CD14-positive monocyte (primary cell): ENCODE measurements around the gene SLC6A1. TPM values are rescaled to one million over a fixed set of nuclear protein-coding genes. Genes with fewer than 3 reads are reported as not detected.

ENCODE experiments used
- DNase-seq, 3 donors: peaks; one replicate each; pipeline ENCODE4 v3.0.0-alpha.2; 2011 to 2022
- H2AFZ ChIP-seq: 2 replicates; pipeline ENCODE4 v1.6.0; 2012; ENCODE audit warnings: mild to moderate bottlenecking, low read depth, low read length, inconsistent platforms; ENCODE audit not compliant: insufficient read depth, poor library complexity, severe bottlenecking
- H3K27ac ChIP-seq, 2 donors: 1 replicate in 1 of 2; 2 replicates in 1 of 2; pipeline ENCODE4 v1.5.1; 2012 to 2013; ENCODE audit warnings: low read length in 2 of 2, control low read depth in 1 of 2, inconsistent platforms in 1 of 2, low read depth in 1 of 2, mild to moderate bottlenecking in 1 of 2
- H3K27me3 ChIP-seq, 2 donors: one replicate each; pipeline versions ENCODE4 v1.6.0 to v1.6.1; 2011 to 2013; ENCODE audit warnings: low read length in 2 of 2; ENCODE audit not compliant: control insufficient read depth in 2 of 2, insufficient read depth in 2 of 2
- H3K36me3 ChIP-seq, 2 donors: replicated peaks in 1 of 2; 1 replicate in 1 of 2; 2 replicates in 1 of 2; pipeline versions ENCODE4 v1.5.1 to v1.6.1; 2012 to 2013; ENCODE audit warnings: low read length in 2 of 2, control low read depth in 1 of 2, inconsistent platforms in 1 of 2, mild to moderate bottlenecking in 1 of 2; ENCODE audit not compliant: insufficient read depth in 2 of 2, control insufficient read depth in 1 of 2
- H3K4me1 ChIP-seq, 2 donors: 1 replicate in 1 of 2; 2 replicates in 1 of 2; pipeline versions ENCODE4 v1.5.1 to v1.6.1; 2012 to 2013; ENCODE audit warnings: low read length in 2 of 2, control low read depth in 1 of 2, inconsistent platforms in 1 of 2, mild to moderate bottlenecking in 1 of 2, moderate library complexity in 1 of 2; ENCODE audit not compliant: insufficient read depth in 2 of 2, control insufficient read depth in 1 of 2
- H3K4me2 ChIP-seq: replicated peaks from 2 replicates; pipeline ENCODE3; 2012; ENCODE audit warnings: low read length, moderate library complexity, mild to moderate bottlenecking; ENCODE audit not compliant: poor library complexity, severe bottlenecking; ENCODE audit errors: extremely low read depth
- H3K4me3 ChIP-seq, 3 experiments: fragments of 200-600 bp in 1 of 3; sonication (generic) in 1 of 3; replicated peaks in 1 of 3; 1 replicate in 2 of 3; 2 replicates in 1 of 3; pipeline ENCODE4 v1.5.1; 2011 to 2013; ENCODE audit warnings: low read length in 3 of 3, mild to moderate bottlenecking in 3 of 3, control low read depth in 2 of 3, low read depth in 2 of 3, inconsistent platforms in 1 of 3, moderate library complexity in 1 of 3
- H3K79me2 ChIP-seq: 2 replicates; pipeline ENCODE4 v1.6.0; 2012; ENCODE audit warnings: mild to moderate bottlenecking, control low read depth, inconsistent platforms, low read length, moderate library complexity; ENCODE audit not compliant: insufficient read depth
- H3K9ac ChIP-seq: 2 replicates; pipeline ENCODE4 v1.6.0; 2017; ENCODE audit warnings: low read length, mild to moderate bottlenecking; ENCODE audit not compliant: insufficient read depth, poor library complexity, severe bottlenecking
- H3K9me3 ChIP-seq, 2 donors: replicated peaks in 1 of 2; 1 replicate in 1 of 2; 2 replicates in 1 of 2; pipeline versions ENCODE4 v1.5.1 to v1.6.1; 2012 to 2013; ENCODE audit warnings: low read length in 2 of 2, control low read depth in 1 of 2; ENCODE audit not compliant: control insufficient read depth in 1 of 2, insufficient read depth in 1 of 2
- H4K20me1 ChIP-seq: 2 replicates; pipeline ENCODE4 v1.6.0; 2012; ENCODE audit warnings: mild to moderate bottlenecking, low read length, control low read depth, moderate library complexity; ENCODE audit not compliant: insufficient read depth
- H3K27ac Mint-ChIP-seq, 7 donors: one replicate each; pipeline ENCODE4 v1.8.0; 2020; ENCODE audit warnings: mild to moderate bottlenecking in 7 of 7, mixed read lengths in 7 of 7, moderate library complexity in 6 of 7, inconsistent platforms in 2 of 7
- H3K27me3 Mint-ChIP-seq, 3 donors: one replicate each; pipeline ENCODE4 v1.8.0; 2021 to 2022; ENCODE audit warnings: low read depth in 3 of 3, mild to moderate bottlenecking in 3 of 3, mixed read lengths in 3 of 3, moderate library complexity in 3 of 3, inconsistent platforms in 1 of 3
- H3K36me3 Mint-ChIP-seq, 2 donors: one replicate each; pipeline ENCODE4 v1.8.0; 2020; ENCODE audit warnings: mixed read lengths in 2 of 2, inconsistent platforms in 1 of 2, mild to moderate bottlenecking in 1 of 2
- H3K4me1 Mint-ChIP-seq: one replicate; pipeline ENCODE4 v1.8.0; 2020; ENCODE audit warnings: mild to moderate bottlenecking, mixed read lengths
- H3K4me3 Mint-ChIP-seq, 2 donors: one replicate each; pipeline ENCODE4 v1.8.0; 2020; ENCODE audit warnings: mild to moderate bottlenecking in 2 of 2, mixed read lengths in 2 of 2, moderate library complexity in 1 of 2
- H3K9me3 Mint-ChIP-seq, 7 donors: one replicate each; pipeline ENCODE4 v1.8.0; 2020 to 2022; ENCODE audit warnings: mixed read lengths in 7 of 7, mild to moderate bottlenecking in 6 of 7, moderate library complexity in 6 of 7, inconsistent platforms in 2 of 7
- CTCF ChIP-seq: fragments of 200-600 bp; IDR thresholded peaks from one replicate; pipeline ENCODE4 v1.8.0; 2022; ENCODE audit warnings: antibody characterized with exemption, mild to moderate bottlenecking
- WGBS: methylation state at CpG from one replicate; pipeline ENCODE4 v1.1.5; 2013; ENCODE audit warnings: missing lambda C conversion rate; ENCODE audit not compliant: insufficient coverage; 5-methylcytosine and 5-hydroxymethylcytosine counted together
- intact Hi-C, 2 donors: fragments of 100-400 bp; cut with micrococcal nuclease; formaldehyde crosslinking; loops; one replicate each; pipeline versions ENCODE4 v1.15.0 to v1.15.1; 2023
- polyA plus RNA-seq, 3 donors: library from polyadenylated mRNA; depleted of rRNA in 1 of 3; unstranded in 2 of 3; stranded (reverse) in 1 of 3; fragments of 300-500 nt in 2 of 3; fragments of >200 nt in 1 of 3; fragmentation: Illumina TruSeq in 2 of 3; gene quantifications; 1 replicate in 2 of 3; 2 replicates in 1 of 3; pipeline ENCODE4 v1.2.3, GENCODE V29; 2012 to 2021

Gene SLC6A1
- polyA plus RNA-seq, 3 donors = not detected

GRCh38 chr3:10945683-10946287 is 46.8 kb upstream of the SLC6A1 start:
- Mint-ChIP-seq H3K4me1 (no peaks in the 10 kb centered on the region), H3K4me3 (no peak overlapping the region), H3K27me3 (peaks cover 2 to 10% (median 6%) of the 10 kb centered on the region in 3 donors), H3K27ac (no peak overlapping the region), H3K9me3 (peaks cover 0 to 9% (median 5%) of the 10 kb centered on the region in 7 donors), H3K36me3 (no peaks in the 10 kb centered on the region)
- Histone ChIP-seq H3K9ac (no peak overlapping the region), H3K27me3 (no peaks in the 10 kb centered on the region), H3K36me3 (no peaks in the 10 kb centered on the region), H3K27ac (no peak overlapping the region), H4K20me1 (no peaks in the 10 kb centered on the region), H3K9me3 (peaks cover 4 to 7% of the 10 kb centered on the region in 2 donors), H3K4me2 (no peak overlapping the region), H3K79me2 (no peaks in the 10 kb centered on the region), H3K4me3 (no peak overlapping the region), H3K4me1 (no peaks in the 10 kb centered on the region), H2AFZ (no peak overlapping the region)
- intact Hi-C loops = loop anchor here (2.0 to 10.0 kb wide), 5 partner anchors 112 to 709 kb away; no protein-coding TSS in a partner anchor
- WGBS = 55% methylated on average over 7 of the region's 8 CpGs
- peak; percentile 86 for TF ChIP-seq CTCF
- peak; percentile 39 to 54 (median 53) for DNase-seq

GRCh38 chr3:10946526-10946925 is 46.0 kb upstream of the SLC6A1 start:
- H3K36me3 Mint-ChIP-seq = no peaks in the 10 kb centered on the region
- no peak overlapping the region for H3K27ac ChIP-seq
- H3K9ac ChIP-seq = no peak overlapping the region
- H3K4me1 ChIP-seq = no peaks in the 10 kb centered on the region
- H2AFZ ChIP-seq = no peak overlapping the region
- no peaks in the 10 kb centered on the region for H3K27me3 ChIP-seq
- no peaks in the 10 kb centered on the region for H3K79me2 ChIP-seq
- peaks cover 4 to 10% (median 7%) of the 10 kb centered on the region in 3 donors for H3K27me3 Mint-ChIP-seq
- no peak overlapping the region for H3K27ac Mint-ChIP-seq
- H4K20me1 ChIP-seq = no peaks in the 10 kb centered on the region
- TF ChIP-seq CTCF = no peak
- no peak overlapping the region for H3K4me3 ChIP-seq
- H3K4me3 Mint-ChIP-seq = no peak overlapping the region
- no peaks in the 10 kb centered on the region for H3K36me3 ChIP-seq
- 83% methylated on average over 1 of the region's 8 CpGs for WGBS
- peaks cover 4 to 7% of the 10 kb centered on the region in 2 donors for H3K9me3 ChIP-seq
- no peaks in the 10 kb centered on the region for H3K4me1 Mint-ChIP-seq
- DNase-seq = no peak
- no peak overlapping the region for H3K4me2 ChIP-seq
- intact Hi-C loops = loop anchor here (2.0 to 10.0 kb wide), 5 partner anchors 111 to 708 kb away; no protein-coding TSS in a partner anchor
- H3K9me3 Mint-ChIP-seq = peaks cover 0 to 9% (median 5%) of the 10 kb centered on the region in 7 donors
